NT2/D1 (cell line): ENCODE measurements around the gene PKIG.

Source experiments
- DNase-seq: peaks from one replicate; pipeline ENCODE4 v3.0.0-alpha.2; 2011; ENCODE audit warnings: low read depth, low spot score
- H3K27me3 ChIP-seq: 2 replicates; pipeline ENCODE4 v1.6.0; 2011; ENCODE audit warnings: mild to moderate bottlenecking; ENCODE audit not compliant: insufficient read length, insufficient read depth
- H3K36me3 ChIP-seq: 2 replicates; pipeline ENCODE4 v1.6.1; 2011; ENCODE audit warnings: mild to moderate bottlenecking, low read length, mixed read lengths; ENCODE audit not compliant: insufficient read depth, insufficient read length
- H3K4me1 ChIP-seq: 2 replicates; pipeline ENCODE4 v1.5.1; 2011; ENCODE audit not compliant: insufficient read depth, insufficient read length
- H3K4me3 ChIP-seq: 2 replicates; pipeline ENCODE4 v1.5.1; 2011; ENCODE audit warnings: low read depth; ENCODE audit not compliant: insufficient read length
- H3K9ac ChIP-seq: 2 replicates; pipeline ENCODE4 v1.6.0; 2011; ENCODE audit warnings: low read depth; ENCODE audit not compliant: insufficient read length
- H3K9me3 ChIP-seq: 2 replicates; pipeline ENCODE4 v1.5.1; 2011; ENCODE audit warnings: mild to moderate bottlenecking, low read length; ENCODE audit not compliant: insufficient read depth
- SUZ12 ChIP-seq: IDR thresholded peaks from 2 replicates; pipeline ENCODE4 v1.6.1; 2011; ENCODE audit not compliant: insufficient read length, insufficient read depth; ENCODE audit errors: extremely low read depth
- YY1 ChIP-seq: IDR thresholded peaks from 2 replicates; pipeline ENCODE4 v1.6.1; 2011; ENCODE audit not compliant: insufficient read length, insufficient read depth
- ZNF274 ChIP-seq: IDR thresholded peaks from 2 replicates; pipeline ENCODE4 v1.6.1; 2011; ENCODE audit warnings: mild to moderate bottlenecking, low read depth, low read length

The PKIG gene

GRCh38 chr20:44572551-44573500 is 9.6 kb upstream of the PKIG start:
- no peak overlapping the region for H3K4me3 ChIP-seq
- no peaks in the 10 kb centered on the region for H3K9me3 ChIP-seq
- no peaks in the 10 kb centered on the region for H3K36me3 ChIP-seq
- H3K4me1 ChIP-seq = peaks cover 7% of the 10 kb centered on the region
- TF ChIP-seq SUZ12 (no peak), YY1 (no peak), ZNF274 (no peak)
- DNase-seq = no peak
- no peak overlapping the region for H3K9ac ChIP-seq
- no peaks in the 10 kb centered on the region for H3K27me3 ChIP-seq

- no peak for DNase-seq
Measured at GRCh38 chr20:44573501-44573869, 8.9 kb upstream of the PKIG start.

GRCh38 chr20:44574372-44574771 is 8.0 kb upstream of the PKIG start:
- Histone ChIP-seq H3K4me3 (no peak overlapping the region), H3K4me1 (peaks cover 7% of the 10 kb centered on the region), H3K9ac (no peak overlapping the region), H3K36me3 (no peaks in the 10 kb centered on the region), H3K9me3 (no peaks in the 10 kb centered on the region), H3K27me3 (no peaks in the 10 kb centered on the region)
- no peak for DNase-seq
- TF ChIP-seq SUZ12 (no peak), ZNF274 (no peak), YY1 (no peak)

More at GRCh38 chr20:44573501-44573869, 8.9 kb upstream of the PKIG start:
- TF ChIP-seq SUZ12 (no peak), ZNF274 (no peak), YY1 (no peak)
- H3K27me3 ChIP-seq = no peaks in the 10 kb centered on the region
- no peaks in the 10 kb centered on the region for H3K36me3 ChIP-seq
- H3K4me1 ChIP-seq = peaks cover 7% of the 10 kb centered on the region
- H3K9me3 ChIP-seq = no peaks in the 10 kb centered on the region
- no peak overlapping the region for H3K9ac ChIP-seq
- H3K4me3 ChIP-seq = no peak overlapping the region

- peaks cover 7% of the 10 kb centered on the region for H3K4me1 ChIP-seq
- H3K9me3 ChIP-seq = no peaks in the 10 kb centered on the region
- no peak overlapping the region for H3K9ac ChIP-seq
- no peaks in the 10 kb centered on the region for H3K36me3 ChIP-seq
- TF ChIP-seq ZNF274 (no peak), YY1 (no peak), SUZ12 (no peak)
- no peak for DNase-seq
- H3K27me3 ChIP-seq = no peaks in the 10 kb centered on the region
- H3K4me3 ChIP-seq = no peak overlapping the region
Measured at GRCh38 chr20:44576297-44576696, 6.1 kb upstream of the PKIG start.

GRCh38 chr20:44579313-44580081 is 2.9 kb upstream of the PKIG start:
- H3K4me1 ChIP-seq = peaks cover 3% of the 10 kb centered on the region
- H3K27me3 ChIP-seq = no peaks in the 10 kb centered on the region
- no peaks in the 10 kb centered on the region for H3K36me3 ChIP-seq
- no peak for DNase-seq
- TF ChIP-seq SUZ12 = no peak
- TF ChIP-seq YY1 = no peak
- TF ChIP-seq ZNF274 = no peak
- no peaks in the 10 kb centered on the region for H3K9me3 ChIP-seq
- H3K9ac ChIP-seq = no peak overlapping the region
- H3K4me3 ChIP-seq = no peak overlapping the region

GRCh38 chr20:44580581-44581268 is 1.7 kb upstream of the PKIG start:
- peaks cover 8% of the 10 kb centered on the region for H3K4me1 ChIP-seq
- DNase-seq = no peak
- peaks cover 3% of the 10 kb centered on the region for H3K36me3 ChIP-seq
- no peak overlapping the region for H3K9ac ChIP-seq
- H3K9me3 ChIP-seq = no peaks in the 10 kb centered on the region
- TF ChIP-seq YY1 (no peak), ZNF274 (no peak), SUZ12 (no peak)
- H3K4me3 ChIP-seq = no peak overlapping the region
- H3K27me3 ChIP-seq = no peaks in the 10 kb centered on the region

- TF ChIP-seq ZNF274 (no peak), SUZ12 (no peak), YY1 (no peak)
- H3K9me3 ChIP-seq = no peaks in the 10 kb centered on the region
- peaks cover 3% of the 10 kb centered on the region for H3K36me3 ChIP-seq
- no peak for DNase-seq
- no peak overlapping the region for H3K4me3 ChIP-seq
- H3K4me1 ChIP-seq = peaks cover 11% of the 10 kb centered on the region
- no peaks in the 10 kb centered on the region for H3K27me3 ChIP-seq
- H3K9ac ChIP-seq = no peak overlapping the region
Measured at GRCh38 chr20:44581515-44581914, 864 bp upstream of the PKIG start.
